ENCODE data around the gene MATN3. TPM values are rescaled to one million over a fixed set of nuclear protein-coding genes. Genes with fewer than 3 reads are reported as not detected.
A peak's percentile ranks its signal among the peaks of the same experiment; 100 is the strongest.

Gene MATN3
- total RNA-seq, 1 donor from 2014 or later = 2.7 TPM

- peaks cover 26% of the 10 kb centered on the region for H3K36me3 Mint-ChIP-seq
- peaks cover 38% of the 10 kb centered on the region for H3K9me3 Mint-ChIP-seq
- peaks cover 2% of the 10 kb centered on the region for H3K27me3 Mint-ChIP-seq (ENCODE audit: low read depth)
- TF ChIP-seq CTCF (IDR thresholded peaks at IDR 0.05; ENCODE audit: unreplicated experiment) = no peak
- H3K4me1 Mint-ChIP-seq = no peaks in the 10 kb centered on the region
- no peak overlapping the region for H3K27ac Mint-ChIP-seq
- H3K4me3 Mint-ChIP-seq = no peak overlapping the region
- no peak for DNase-seq (ENCODE audit: low spot score in 2 of 2, unreplicated experiment in 2 of 2)
Measured at GRCh38 chr2:20018601-20019152, 6.2 kb upstream of the MATN3 start.

GRCh38 chr2:20016346-20016745 lies 3.9 kb upstream of the MATN3 start:
- no peak for DNase-seq (ENCODE audit: low spot score in 2 of 2, unreplicated experiment in 2 of 2)
- Mint-ChIP-seq H3K27ac (no peak overlapping the region), H3K4me1 (peaks cover 11% of the 10 kb centered on the region), H3K4me3 (no peak overlapping the region), H3K36me3 (peaks cover 11% of the 10 kb centered on the region), H3K27me3 (ENCODE audit: low read depth) (peaks cover 18% of the 10 kb centered on the region), H3K9me3 (peaks cover 20% of the 10 kb centered on the region)
- peak; percentile 41 for TF ChIP-seq CTCF (IDR thresholded peaks at IDR 0.05; ENCODE audit: unreplicated experiment)

- Mint-ChIP-seq H3K36me3 (peaks cover 7% of the 10 kb centered on the region), H3K27me3 (ENCODE audit: low read depth) (peaks cover 26% of the 10 kb centered on the region), H3K4me1 (peaks cover 11% of the 10 kb centered on the region), H3K27ac (no peak overlapping the region), H3K4me3 (no peak overlapping the region), H3K9me3 (peaks cover 16% of the 10 kb centered on the region)
- no peak for DNase-seq (ENCODE audit: low spot score in 2 of 2, unreplicated experiment in 2 of 2)
- peak; percentile 82 for TF ChIP-seq CTCF (IDR thresholded peaks at IDR 0.05; ENCODE audit: unreplicated experiment)
Measured at GRCh38 chr2:20015482-20016083, 3.1 kb upstream of the MATN3 start.

GRCh38 chr2:20013126-20013849 lies 820 bp upstream of the MATN3 start:
- H3K9me3 Mint-ChIP-seq = peaks cover 7% of the 10 kb centered on the region
- peak overlapping the region; percentile 73 for H3K4me3 Mint-ChIP-seq
- TF ChIP-seq CTCF (IDR thresholded peaks at IDR 0.05; ENCODE audit: unreplicated experiment) = no peak
- peaks cover 11% of the 10 kb centered on the region for H3K4me1 Mint-ChIP-seq
- H3K36me3 Mint-ChIP-seq = no peaks in the 10 kb centered on the region
- peaks cover 36% of the 10 kb centered on the region for H3K27me3 Mint-ChIP-seq (ENCODE audit: low read depth)
- H3K27ac Mint-ChIP-seq = peak overlapping the region; percentile 61
- no peak for DNase-seq (ENCODE audit: low spot score in 2 of 2, unreplicated experiment in 2 of 2)

- peaks cover 7% of the 10 kb centered on the region for H3K9me3 Mint-ChIP-seq
- no peaks in the 10 kb centered on the region for H3K36me3 Mint-ChIP-seq
- peak overlapping the region; percentile 67 for H3K4me3 Mint-ChIP-seq
- H3K4me1 Mint-ChIP-seq = peaks cover 11% of the 10 kb centered on the region
- no peak overlapping the region for H3K27ac Mint-ChIP-seq
- no peak for TF ChIP-seq CTCF (IDR thresholded peaks at IDR 0.05; ENCODE audit: unreplicated experiment)
- no peak for DNase-seq (ENCODE audit: low spot score in 2 of 2, unreplicated experiment in 2 of 2)
- peaks cover 36% of the 10 kb centered on the region for H3K27me3 Mint-ChIP-seq (ENCODE audit: low read depth)
Measured at GRCh38 chr2:20012032-20012281, 511 bp downstream of the MATN3 start.

Measured in mesothelial cell of epicardium (in vitro differentiated cells).